Amygdala (tissue), 56 donors: ENCODE results near the gene PRSS22.

Experiments
- DNase-seq, 56 donors: peaks; one replicate each; lab custom pipeline; 2025; lab: John Stamatoyannopoulos, UW

The PRSS22 gene

GRCh38 chr16:2818272-2818876 is 39.6 kb downstream of the PRSS22 start:
- DNase-seq, result no peak

- no peak for DNase-seq
Observed at GRCh38 chr16:2817340-2818271, 40.4 kb downstream of the PRSS22 start.

- DNase-seq, result no peak
Observed at GRCh38 chr16:2816751-2817339, 41.1 kb downstream of the PRSS22 start, which contains the start of gene PRSS21. Gene PRSS21, plus strand, starts transcription at chr16:2817237. Its CDS starts 32 bp downstream, at chr16:2817269.

- no peak for DNase-seq
Observed at GRCh38 chr16:2815299-2815771, 42.6 kb downstream of the PRSS22 start.

- no peak for DNase-seq
Observed at GRCh38 chr16:2814551-2815298, 43.2 kb downstream of the PRSS22 start.

GRCh38 chr16:2813771-2814221 is 44.2 kb downstream of the PRSS22 start:
- no peak for DNase-seq

- DNase-seq, result no peak
Observed at GRCh38 chr16:2811703-2812471, 46.1 kb downstream of the PRSS22 start.

GRCh38 chr16:2810651-2811050 is 47.3 kb downstream of the PRSS22 start:
- DNase-seq, result no peak

- no peak for DNase-seq
Observed at GRCh38 chr16:2809149-2809760, 48.7 kb downstream of the PRSS22 start.

GRCh38 chr16:2808181-2808580 is 49.8 kb downstream of the PRSS22 start:
- DNase-seq, result no peak

GRCh38 chr16:2806286-2806685 is 51.7 kb downstream of the PRSS22 start:
- no peak for DNase-seq

- no peak for DNase-seq
Observed at GRCh38 chr16:2804728-2805127, 53.2 kb downstream of the PRSS22 start.

GRCh38 chr16:2803545-2804195 is 54.3 kb downstream of the PRSS22 start:
- DNase-seq, result no peak
